ENCODE results near the gene RELL2.

The RELL2 gene

GRCh38 chr5:141681295-141681694 lies 44.5 kb downstream of the RELL2 start:
- DNase-seq, result no peak

DNA sequence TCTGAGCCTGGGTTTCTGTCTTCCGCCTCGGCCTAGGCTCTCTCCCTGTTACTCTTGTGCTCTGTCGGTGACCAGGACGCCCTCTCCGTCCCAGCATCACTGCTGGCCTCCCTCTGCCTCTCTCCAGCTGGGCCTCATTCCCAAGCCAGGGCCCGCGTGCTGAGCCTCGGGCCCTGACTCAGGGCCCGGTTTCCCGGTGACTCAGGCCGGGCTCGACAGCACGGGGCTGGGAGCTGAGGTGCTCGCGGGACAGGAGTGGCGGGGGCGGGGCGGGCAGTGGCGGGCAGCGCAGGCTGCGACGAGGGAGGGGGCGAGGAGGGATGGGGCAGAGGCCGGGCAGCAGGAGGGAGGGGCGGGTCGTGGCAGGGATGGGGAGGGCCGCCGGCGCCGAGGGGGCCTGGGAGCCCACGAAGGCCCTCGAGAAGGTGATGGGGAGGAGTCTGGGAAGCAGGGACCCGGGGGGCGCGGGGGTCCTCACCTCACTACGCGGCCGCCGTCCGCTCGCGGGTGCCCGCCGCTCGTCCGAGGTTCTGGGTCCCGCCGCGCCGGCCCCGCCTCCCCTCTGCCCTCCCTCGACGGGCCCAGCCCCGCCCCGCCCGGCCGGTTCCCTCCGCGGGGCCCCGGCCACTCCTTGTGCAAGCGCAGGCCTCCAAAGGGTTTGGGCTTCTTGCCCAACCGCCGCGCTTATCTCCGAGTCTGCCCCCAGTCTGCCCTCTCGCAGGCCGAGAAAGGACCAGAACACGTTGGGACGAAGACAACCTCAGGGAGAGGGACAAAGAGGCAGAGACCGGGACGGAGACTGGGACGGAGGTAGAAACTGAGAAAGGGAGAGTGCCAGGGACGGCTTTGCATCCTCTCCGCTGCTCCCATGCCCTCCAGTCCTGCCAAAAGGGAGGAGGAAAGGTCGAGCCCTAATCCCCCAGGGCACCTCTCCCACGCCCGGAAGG lies 45.2 kb downstream of the RELL2 start, which contains the start of gene ARAP3:
Gene ARAP3, minus strand, starts transcription at position 536 of the 947 bp plus-strand sequence. CDS start 1,744 bp downstream, outside the sequence.
- peak; percentile 34 for DNase-seq

DNA sequence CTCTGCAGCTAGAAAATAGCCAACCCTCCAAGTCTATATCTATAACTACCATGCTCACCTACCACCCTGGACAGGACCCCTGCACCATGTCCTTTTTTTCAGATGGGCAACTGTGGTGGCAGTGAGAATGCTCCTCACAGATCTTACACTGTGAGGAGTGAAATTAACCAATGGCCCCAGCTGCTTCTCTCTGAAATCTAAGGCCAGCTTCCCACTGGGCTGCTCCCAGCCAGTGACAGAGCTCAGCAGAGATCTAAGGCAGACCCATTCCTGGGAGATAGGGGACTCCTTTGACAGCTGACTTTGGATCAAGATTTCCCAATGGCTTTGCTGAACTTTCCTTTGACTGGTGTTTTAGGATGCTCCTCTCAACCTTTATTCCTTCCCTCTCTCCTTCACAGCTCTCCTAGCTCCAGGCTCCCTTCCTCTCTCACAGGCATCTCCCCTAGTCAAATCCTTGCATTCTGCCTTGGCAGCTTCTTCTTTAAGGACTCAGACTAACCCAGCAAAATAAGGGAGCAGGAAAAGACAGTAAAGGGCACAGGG lies 46.9 kb downstream of the RELL2 start:
- DNase-seq, result no peak

DNA sequence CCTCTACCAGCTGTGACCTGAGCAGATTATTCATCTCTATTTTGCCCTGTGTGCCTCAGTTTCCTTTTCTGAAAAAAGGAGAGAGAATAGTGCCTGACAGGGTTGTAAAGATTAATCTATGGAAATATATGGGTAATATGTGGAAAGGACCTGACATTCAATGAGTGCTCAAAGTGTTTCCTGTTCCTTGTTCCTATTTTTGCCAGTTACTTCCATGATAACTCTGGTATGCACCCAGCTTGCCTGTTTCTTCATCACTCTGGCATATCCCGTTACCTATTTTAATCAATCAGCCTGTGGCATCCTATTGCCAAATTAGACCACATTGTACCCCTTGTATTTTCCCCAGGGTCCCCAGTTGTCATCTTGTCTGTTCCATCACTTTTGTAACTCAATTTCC lies 48.8 kb downstream of the RELL2 start:
- DNase-seq, result no peak

- no peak for DNase-seq
Observed at GRCh38 chr5:141686648-141687416, 50.0 kb downstream of the RELL2 start.

Measured in T-helper 9 cell (primary cell).